ENCODE results near the gene TNFRSF14.

TNFRSF14 gene

GRCh38 chr1:2602866-2603520 is 46.8 kb downstream of the TNFRSF14 start:
- TF ChIP-seq BACH2 (CRISPR knock-in tag; IDR thresholded peaks at IDR 0.05; ENCODE audit: borderline replicate concordance) (no peak), ARNTL (CRISPR knock-in tag; IDR thresholded peaks at IDR 0.05; ENCODE audit: borderline replicate concordance, low read depth) (no peak), PPARA (CRISPR knock-in tag; IDR thresholded peaks at IDR 0.05; ENCODE audit: borderline replicate concordance) (no peak), ZNF565 (CRISPR knock-in tag; conservative IDR thresholded peaks at IDR 0.05; ENCODE audit: low read depth) (no peak), PATZ1 (CRISPR knock-in tag; IDR thresholded peaks at IDR 0.05; ENCODE audit: borderline replicate concordance) (no peak), RARB (CRISPR knock-in tag; IDR thresholded peaks at IDR 0.05) (no peak)
- no peak; the same call in 2 of the 3 replicates for ATAC-seq

- TF ChIP-seq ARNTL (CRISPR knock-in tag; IDR thresholded peaks at IDR 0.05; ENCODE audit: borderline replicate concordance, low read depth), result no peak
- no peak for TF ChIP-seq TSHZ2 (CRISPR knock-in tag; IDR thresholded peaks at IDR 0.05)
- TF ChIP-seq PPARA (CRISPR knock-in tag; IDR thresholded peaks at IDR 0.05; ENCODE audit: borderline replicate concordance), result no peak
- no peak for TF ChIP-seq TOX (CRISPR knock-in tag; IDR thresholded peaks at IDR 0.05; ENCODE audit: borderline replicate concordance)
- no peak for TF ChIP-seq ZNF70 (CRISPR knock-in tag; IDR thresholded peaks at IDR 0.05)
- TF ChIP-seq ESRRG (CRISPR knock-in tag; IDR thresholded peaks at IDR 0.05), result no peak
- no peak for TF ChIP-seq OSR1 (CRISPR knock-in tag; IDR thresholded peaks at IDR 0.05)
- TF ChIP-seq SNAI2 (CRISPR knock-in tag; IDR thresholded peaks at IDR 0.05), result no peak
- no peak for TF ChIP-seq ZNF8 (CRISPR knock-in tag; IDR thresholded peaks at IDR 0.05)
- TF ChIP-seq ZFP3 (CRISPR knock-in tag; IDR thresholded peaks at IDR 0.05), result no peak
- TF ChIP-seq CSRNP3 (CRISPR knock-in tag; IDR thresholded peaks at IDR 0.05), result no peak
- no peak for TF ChIP-seq BACH2 (CRISPR knock-in tag; IDR thresholded peaks at IDR 0.05; ENCODE audit: borderline replicate concordance)
- TF ChIP-seq ZFP30 (CRISPR knock-in tag; IDR thresholded peaks at IDR 0.05), result no peak
- TF ChIP-seq CREB5 (CRISPR knock-in tag; IDR thresholded peaks at IDR 0.05; ENCODE audit: low read depth), result no peak
- TF ChIP-seq TCF4 (CRISPR knock-in tag; IDR thresholded peaks at IDR 0.05; ENCODE audit: borderline replicate concordance), result no peak
- TF ChIP-seq POU6F1 (CRISPR knock-in tag; IDR thresholded peaks at IDR 0.05; ENCODE audit: borderline replicate concordance, low read depth), result no peak
- no peak for TF ChIP-seq ISL1 (CRISPR knock-in tag; IDR thresholded peaks at IDR 0.05)
- ATAC-seq, result no peak
Measured at GRCh38 chr1:2603521-2604155, 47.5 kb downstream of the TNFRSF14 start.

All from SK-N-SH treated with all-trans-retinoic acid at 6 μM for 48 hours (cell line).